Lung (tissue), 12 donors: Measurements from ENCODE around the gene RPL36. TPM values are rescaled to one million over a fixed set of nuclear protein-coding genes. Genes with fewer than 3 reads are reported as not detected.
"Not testable (repeated sequence)": the region's sequence is repeated elsewhere in the genome, so short reads cannot be mapped to it uniquely, and the experiment has no call there.

Source experiments
- ATAC-seq: fragments of 200-7000 bp; cut with Tn5 transposase; one replicate; pipeline ENCODE4 v1.9.1; 2020; ENCODE audit warnings: moderate number of reproducible peaks; ENCODE audit not compliant: insufficient read depth, low FRiP score
- DNase-seq, 3 donors: peaks; one replicate each; pipeline ENCODE4 v3.0.0-alpha.2; 2013 to 2017
- H3K27ac ChIP-seq, 2 donors: one replicate each; pipeline ENCODE4 v1.5.1; 2013; ENCODE audit warnings: mild to moderate bottlenecking in 2 of 2, moderate library complexity in 2 of 2, control low read depth in 1 of 2, inconsistent platforms in 1 of 2, low read depth in 1 of 2, low read length in 1 of 2
- H3K27me3 ChIP-seq, 3 donors: one replicate each; pipeline ENCODE4 v1.5.1; 2013; ENCODE audit warnings: low read length in 2 of 3; ENCODE audit not compliant: control insufficient read depth in 3 of 3, insufficient read depth in 3 of 3
- H3K36me3 ChIP-seq, 4 donors: one replicate each; pipeline ENCODE4 v1.5.1; 2013; ENCODE audit warnings: low read length in 4 of 4, mild to moderate bottlenecking in 1 of 4, moderate library complexity in 1 of 4; ENCODE audit not compliant: control insufficient read depth in 4 of 4, insufficient read depth in 4 of 4
- H3K4me1 ChIP-seq, 5 donors: one replicate each; pipeline ENCODE4 v1.5.1; 2013; ENCODE audit warnings: low read length in 5 of 5, mild to moderate bottlenecking in 2 of 5, moderate library complexity in 1 of 5; ENCODE audit not compliant: control insufficient read depth in 5 of 5, insufficient read depth in 5 of 5
- H3K4me3 ChIP-seq: one replicate; pipeline ENCODE4 v1.5.1; 2013; ENCODE audit warnings: mild to moderate bottlenecking, control low read depth, moderate library complexity
- H3K9ac ChIP-seq, 2 donors: one replicate each; pipeline ENCODE4 v1.5.1; 2013; ENCODE audit warnings: low read length in 2 of 2, control low read depth in 1 of 2; ENCODE audit not compliant: insufficient read depth in 1 of 2
- H3K9me3 ChIP-seq, 4 donors: one replicate each; pipeline ENCODE4 v1.5.1; 2013; ENCODE audit warnings: low read length in 3 of 4, mild to moderate bottlenecking in 1 of 4, moderate library complexity in 1 of 4; ENCODE audit not compliant: control insufficient read depth in 4 of 4, insufficient read depth in 3 of 4
- WGBS, 2 donors: extraction: QIAGEN DNeasy Blood & Tissue Kit; methylation state at CpG; one replicate each; pipeline ENCODE4 v1.1.7; 2013; 5-methylcytosine and 5-hydroxymethylcytosine counted together
- polyA plus RNA-seq, 2 donors: library from polyadenylated mRNA; stranded (reverse); fragments of 200-250 nt; gene quantifications; one replicate each; pipeline ENCODE4 v1.2.1, GENCODE V29; 2013
- total RNA-seq, 2 donors: library from RNA; depleted of rRNA in 1 of 2; stranded (reverse); fragments of >200 nt in 1 of 2; gene quantifications; one replicate each; pipeline ENCODE4 v1.2.1, GENCODE V29; 2014 to 2021
- TF ChIP-seq, protein P1 (sequence below): IDR thresholded peaks from 2 replicates; pipeline ENCODE4 v1.5.1; 2012; ENCODE audit warnings: mild to moderate bottlenecking; ENCODE audit errors: control extremely low read depth, extremely low read depth
- donor health status: control.
- donor health status: control.
- donor health status: Bipolar disorder and iron deficiency.
- donor health status: healthy.
- donor health status: DM: yes; HTN: yes; CAD: no.

Gene RPL36
- total and polyA plus RNA-seq, 4 donors, result 309 to 1,934 (median 702) TPM

- no peaks in the 10 kb centered on the region for H3K27me3 ChIP-seq
- H3K9me3 ChIP-seq, result no peaks in the 10 kb centered on the region
- ATAC-seq, result no peak
- H3K36me3 ChIP-seq, result peaks cover 0 to 14% (median 6%) of the 10 kb centered on the region in 4 donors
- no peak overlapping the region for H3K9ac ChIP-seq
- H3K27ac ChIP-seq, result peak overlapping the region in 1 of 2 donors; percentile 59
- TF ChIP-seq, protein P1, sequence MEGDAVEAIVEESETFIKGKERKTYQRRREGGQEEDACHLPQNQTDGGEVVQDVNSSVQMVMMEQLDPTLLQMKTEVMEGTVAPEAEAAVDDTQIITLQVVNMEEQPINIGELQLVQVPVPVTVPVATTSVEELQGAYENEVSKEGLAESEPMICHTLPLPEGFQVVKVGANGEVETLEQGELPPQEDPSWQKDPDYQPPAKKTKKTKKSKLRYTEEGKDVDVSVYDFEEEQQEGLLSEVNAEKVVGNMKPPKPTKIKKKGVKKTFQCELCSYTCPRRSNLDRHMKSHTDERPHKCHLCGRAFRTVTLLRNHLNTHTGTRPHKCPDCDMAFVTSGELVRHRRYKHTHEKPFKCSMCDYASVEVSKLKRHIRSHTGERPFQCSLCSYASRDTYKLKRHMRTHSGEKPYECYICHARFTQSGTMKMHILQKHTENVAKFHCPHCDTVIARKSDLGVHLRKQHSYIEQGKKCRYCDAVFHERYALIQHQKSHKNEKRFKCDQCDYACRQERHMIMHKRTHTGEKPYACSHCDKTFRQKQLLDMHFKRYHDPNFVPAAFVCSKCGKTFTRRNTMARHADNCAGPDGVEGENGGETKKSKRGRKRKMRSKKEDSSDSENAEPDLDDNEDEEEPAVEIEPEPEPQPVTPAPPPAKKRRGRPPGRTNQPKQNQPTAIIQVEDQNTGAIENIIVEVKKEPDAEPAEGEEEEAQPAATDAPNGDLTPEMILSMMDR, result no peak
- H3K4me1 ChIP-seq, result peaks cover 0 to 12% (median 3%) of the 10 kb centered on the region in 5 donors
- 53 to 58% methylated on average over 73 to 76 of the region's 76 CpGs for WGBS, 2 donors
- DNase-seq, result no peak
- peak overlapping the region; percentile 24 for H3K4me3 ChIP-seq
These were observed 2.5 kb upstream of the RPL36 start for GRCh38 chr19:5687360-5688198.

GRCh38 chr19:5688262-5688881 lies 1.7 kb upstream of the RPL36 start:
- Histone ChIP-seq H3K4me1 (peaks cover 0 to 12% (median 3%) of the 10 kb centered on the region in 5 donors), H3K36me3 (peaks cover 1 to 19% (median 10%) of the 10 kb centered on the region in 4 donors)
- not testable (repeated sequence) for H3K9me3 ChIP-seq, H3K4me3 ChIP-seq, H3K27me3 ChIP-seq, H3K27ac ChIP-seq, H3K9ac ChIP-seq, DNase-seq, ATAC-seq
- 95 to 96% methylated on average over 13 of the region's 13 CpGs for WGBS, 2 donors

DNA sequence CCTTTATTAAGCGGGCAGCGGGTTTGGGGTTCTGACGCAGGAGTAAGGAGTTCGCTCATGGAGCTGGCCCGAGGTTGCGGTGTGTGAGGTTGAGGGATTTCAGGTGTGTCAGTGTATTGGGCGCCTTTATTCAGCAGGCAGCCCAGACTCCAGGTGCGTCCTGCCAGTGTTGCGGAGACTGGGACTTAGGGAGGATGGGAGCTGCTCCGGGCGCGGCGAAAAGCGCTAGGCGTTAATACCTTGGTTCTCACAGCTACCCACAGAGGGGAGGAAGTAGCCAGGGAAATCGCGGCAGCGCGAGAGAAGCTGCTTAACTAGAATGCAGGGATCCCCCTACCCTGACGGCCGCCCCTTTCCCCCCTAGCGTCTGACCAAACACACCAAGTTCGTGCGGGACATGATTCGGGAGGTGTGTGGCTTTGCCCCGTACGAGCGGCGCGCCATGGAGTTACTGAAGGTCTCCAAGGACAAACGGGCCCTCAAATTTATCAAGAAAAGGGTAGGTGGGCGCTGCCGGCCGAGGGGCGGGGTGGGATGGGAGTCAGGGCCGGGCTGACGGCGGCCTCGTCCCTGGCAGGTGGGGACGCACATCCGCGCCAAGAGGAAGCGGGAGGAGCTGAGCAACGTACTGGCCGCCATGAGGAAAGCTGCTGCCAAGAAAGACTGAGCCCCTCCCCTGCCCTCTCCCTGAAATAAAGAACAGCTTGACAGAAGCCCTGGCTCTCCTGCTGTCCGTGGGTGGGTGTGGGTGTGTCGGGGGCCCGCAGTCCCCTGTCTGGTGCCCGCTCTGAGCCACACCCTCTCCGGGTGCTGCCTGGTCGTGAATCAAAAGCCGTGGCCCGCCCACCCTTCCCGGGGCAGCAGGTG lies 1.1 kb downstream of the RPL36 start:
- DNase-seq (peak; percentile 64 to 79 (median 72)), ATAC-seq (no peak)
- 4 to 6% methylated on average over 53 to 54 of the region's 54 CpGs for WGBS, 2 donors
- Histone ChIP-seq H3K4me3 (peak overlapping the region; percentile 77), H3K9ac (peak overlapping the region; percentile 55 to 86), H3K9me3 (no peaks in the 10 kb centered on the region), H3K27me3 (no peaks in the 10 kb centered on the region), H3K4me1 (peaks cover 0 to 16% (median 3%) of the 10 kb centered on the region in 5 donors), H3K27ac (peak overlapping the region; percentile 79 to 97), H3K36me3 (peaks cover 5 to 47% (median 25%) of the 10 kb centered on the region in 4 donors)
- TF ChIP-seq, protein P1, result no peak
